Measurements from ENCODE around the gene OR6M1.

Gene OR6M1

GRCh38 chr11:123800036-123800435 lies 6.1 kb downstream of the OR6M1 start:
- TF ChIP-seq CTCF (IDR thresholded peaks at IDR 0.05; ENCODE audit: low read depth, low read length, missing control alignments): no peak
- no peak overlapping the region for H3K4me3 ChIP-seq (ENCODE audit: low read depth, low read length)
- in situ Hi-C loops (cut with HindIII; ENCODE audit: low sequenced_read_pairs): no loop called here
- DNase-seq (ENCODE audit: low read depth): no peak

GRCh38 chr11:123799438-123799837 lies 6.7 kb downstream of the OR6M1 start:
- no peak for DNase-seq (ENCODE audit: low read depth)
- in situ Hi-C loops (cut with HindIII; ENCODE audit: low sequenced_read_pairs): no loop called here
- no peak overlapping the region for H3K4me3 ChIP-seq (ENCODE audit: low read depth, low read length)
- TF ChIP-seq CTCF (IDR thresholded peaks at IDR 0.05; ENCODE audit: low read depth, low read length, missing control alignments): no peak

- no peak for TF ChIP-seq CTCF (IDR thresholded peaks at IDR 0.05; ENCODE audit: low read depth, low read length, missing control alignments)
- in situ Hi-C loops (cut with HindIII; ENCODE audit: low sequenced_read_pairs): no loop called here
- no peak overlapping the region for H3K4me3 ChIP-seq (ENCODE audit: low read depth, low read length)
- no peak for DNase-seq (ENCODE audit: low read depth)
These were observed 7.5 kb downstream of the OR6M1 start for GRCh38 chr11:123798513-123799252.

- in situ Hi-C loops (cut with HindIII; ENCODE audit: low sequenced_read_pairs): no loop called here
- no peak for DNase-seq (ENCODE audit: low read depth)
- H3K4me3 ChIP-seq (ENCODE audit: low read depth, low read length): no peak overlapping the region
- no peak for TF ChIP-seq CTCF (IDR thresholded peaks at IDR 0.05; ENCODE audit: low read depth, low read length, missing control alignments)
These were observed 8.1 kb downstream of the OR6M1 start for GRCh38 chr11:123798079-123798478.

GRCh38 chr11:123797541-123797940 lies 8.6 kb downstream of the OR6M1 start:
- no peak for TF ChIP-seq CTCF (IDR thresholded peaks at IDR 0.05; ENCODE audit: low read depth, low read length, missing control alignments)
- in situ Hi-C loops (cut with HindIII; ENCODE audit: low sequenced_read_pairs): no loop called here
- no peak for DNase-seq (ENCODE audit: low read depth)
- no peak overlapping the region for H3K4me3 ChIP-seq (ENCODE audit: low read depth, low read length)

GRCh38 chr11:123797114-123797513 lies 9.0 kb downstream of the OR6M1 start:
- in situ Hi-C loops (cut with HindIII; ENCODE audit: low sequenced_read_pairs): no loop called here

More at GRCh38 chr11:123797114-123797513, 9.0 kb downstream of the OR6M1 start:
- DNase-seq (ENCODE audit: low read depth): no peak
- no peak for TF ChIP-seq CTCF (IDR thresholded peaks at IDR 0.05; ENCODE audit: low read depth, low read length, missing control alignments)
- H3K4me3 ChIP-seq (ENCODE audit: low read depth, low read length): no peak overlapping the region

Data from astrocyte of the cerebellum (primary cell).